OCI-M2 (cell line): ENCODE data around the gene CNNM2.
"Not testable (repeated sequence)": the region's sequence is repeated elsewhere in the genome, so short reads cannot be mapped to it uniquely, and the experiment has no call there.

Experiments used
- DNase-seq: peaks from one replicate; lab custom pipeline; 2025; ENCODE audit not compliant: unreplicated experiment; lab: John Stamatoyannopoulos, UW

CNNM2 gene

DNA sequence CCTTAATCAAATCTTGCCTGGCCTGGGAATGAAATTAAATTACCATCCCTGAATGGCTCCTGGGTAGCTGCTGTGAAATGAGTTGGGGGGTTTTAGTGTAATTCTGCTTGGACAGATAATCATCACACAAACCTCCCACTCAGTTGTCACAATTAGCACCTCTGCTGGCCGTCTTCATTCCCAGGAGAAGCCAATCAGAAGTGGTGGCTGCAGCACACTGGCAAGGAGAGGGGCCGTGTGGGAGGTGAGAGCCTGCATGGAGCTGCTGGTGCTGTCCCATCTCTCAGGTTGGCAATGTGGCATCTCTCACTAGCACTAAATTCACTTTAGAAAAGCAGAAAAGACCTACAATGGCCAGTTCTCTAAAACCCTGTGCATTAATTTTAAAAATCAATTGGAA is 182.5 kb downstream of the CNNM2 start:
- no peak for DNase-seq

DNA sequence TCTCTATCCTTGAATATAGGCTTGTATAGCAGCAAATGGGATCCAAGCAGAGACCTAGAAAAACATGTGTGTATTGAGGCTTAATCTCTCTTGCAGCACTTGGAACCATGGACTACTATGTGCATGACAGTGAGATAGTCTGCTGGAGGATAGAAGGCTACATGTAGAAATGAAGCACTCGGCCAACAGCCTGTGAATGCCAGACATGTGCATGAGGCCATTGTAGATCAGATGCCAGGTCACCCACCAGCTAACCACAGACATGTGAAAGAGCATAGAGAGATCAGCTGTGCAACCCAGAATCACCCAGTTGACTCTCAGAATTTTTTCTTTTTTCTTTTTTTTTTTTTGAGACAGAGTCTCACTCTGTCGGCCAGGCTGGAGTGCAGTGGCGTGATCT is 184.1 kb downstream of the CNNM2 start:
- no peak for DNase-seq

DNA sequence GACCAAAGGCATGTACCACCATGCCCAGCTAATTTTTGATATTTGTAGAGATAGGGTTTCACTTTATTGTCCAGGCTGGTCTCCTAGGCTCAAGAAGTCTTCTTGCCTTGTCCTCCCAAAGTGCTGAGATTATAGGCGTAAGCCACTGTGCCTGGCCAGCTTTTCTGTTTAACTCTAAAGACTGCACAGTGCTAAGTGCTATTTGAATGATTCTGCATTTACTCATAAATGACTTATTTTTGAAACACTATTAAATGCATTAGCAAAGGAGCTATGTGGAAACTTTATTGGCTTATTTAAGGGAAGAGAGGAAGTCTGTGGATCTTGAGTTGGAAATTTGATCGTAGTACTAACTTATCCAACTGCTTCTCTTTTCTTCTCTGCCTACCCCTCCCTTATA is 185.9 kb downstream of the CNNM2 start:
- no peak for DNase-seq

DNA sequence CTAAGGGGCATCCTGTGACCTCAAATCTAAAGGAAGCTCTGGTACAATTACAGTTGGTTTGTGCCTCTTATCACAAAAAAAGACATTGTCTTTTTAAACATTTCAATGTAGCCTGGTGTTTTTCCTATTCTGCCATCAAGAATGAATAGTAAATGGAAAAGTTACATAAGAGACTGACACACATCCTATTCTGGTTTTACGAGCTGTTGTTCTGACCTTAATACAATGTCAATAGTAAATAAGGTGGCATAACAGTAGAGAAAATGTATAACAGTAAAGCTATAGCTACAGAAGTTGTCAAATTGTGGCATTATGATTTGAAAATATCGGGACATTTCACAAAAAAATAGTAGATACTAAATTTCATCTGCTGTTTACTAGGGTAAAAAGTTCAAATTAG is 186.6 kb downstream of the CNNM2 start:
- no peak for DNase-seq

DNA sequence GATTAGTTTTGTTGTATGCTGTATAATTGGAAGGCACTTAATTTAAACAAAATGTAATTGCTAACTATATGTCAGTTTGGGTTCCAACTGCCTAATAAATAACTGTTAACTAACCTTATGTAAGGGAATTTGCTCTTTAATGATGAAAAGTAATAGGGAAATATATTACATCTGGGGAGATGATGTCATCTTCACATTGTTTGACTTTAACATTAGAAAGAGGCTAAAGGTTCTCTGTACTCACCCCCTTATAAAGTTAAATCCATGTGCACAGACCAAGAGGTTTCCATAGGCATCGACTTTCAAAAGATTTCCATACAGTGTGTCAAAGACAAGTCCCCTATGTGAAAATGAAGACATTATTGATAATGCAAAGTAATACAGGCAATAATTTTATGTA is 187.4 kb downstream of the CNNM2 start:
- DNase-seq: no peak

DNA sequence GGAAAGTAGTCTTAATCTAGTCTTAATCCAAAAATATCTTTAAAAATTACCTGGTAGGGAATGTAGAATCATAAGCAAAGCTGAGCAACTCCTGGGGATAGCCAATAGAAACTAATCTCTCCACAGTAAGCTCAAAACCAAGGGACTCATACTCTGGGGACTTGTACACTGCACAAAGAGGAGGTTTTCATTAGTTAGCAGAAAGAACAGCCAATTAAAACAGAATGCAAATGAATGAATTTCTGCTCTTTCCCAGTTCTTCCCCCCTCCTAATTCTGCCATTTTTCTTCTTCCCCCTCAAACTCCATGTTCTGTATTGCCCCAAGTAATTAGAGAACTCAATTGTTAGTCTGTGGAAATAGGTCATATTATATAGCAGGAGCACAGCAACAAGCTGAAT is 188.4 kb downstream of the CNNM2 start:
- no peak for DNase-seq

DNA sequence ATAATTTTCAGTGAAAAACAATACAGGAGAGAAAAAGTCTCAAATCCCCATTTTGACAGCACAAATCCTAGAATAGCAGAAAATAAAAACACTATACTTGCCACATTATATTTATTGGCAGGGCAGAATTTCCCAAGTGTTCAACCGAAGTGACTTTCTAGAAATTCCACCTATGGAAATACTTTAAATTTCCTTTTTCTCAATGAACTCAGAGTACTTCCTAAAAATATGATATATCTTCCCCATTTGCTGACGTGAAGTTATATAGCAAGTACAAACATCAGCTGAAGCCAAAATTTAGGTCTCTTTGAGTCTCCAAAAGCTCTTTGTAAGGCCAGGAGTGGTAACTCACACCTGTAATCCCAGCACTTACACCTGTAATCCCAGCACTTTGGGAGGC is 191.7 kb downstream of the CNNM2 start:
- no peak for DNase-seq

DNA sequence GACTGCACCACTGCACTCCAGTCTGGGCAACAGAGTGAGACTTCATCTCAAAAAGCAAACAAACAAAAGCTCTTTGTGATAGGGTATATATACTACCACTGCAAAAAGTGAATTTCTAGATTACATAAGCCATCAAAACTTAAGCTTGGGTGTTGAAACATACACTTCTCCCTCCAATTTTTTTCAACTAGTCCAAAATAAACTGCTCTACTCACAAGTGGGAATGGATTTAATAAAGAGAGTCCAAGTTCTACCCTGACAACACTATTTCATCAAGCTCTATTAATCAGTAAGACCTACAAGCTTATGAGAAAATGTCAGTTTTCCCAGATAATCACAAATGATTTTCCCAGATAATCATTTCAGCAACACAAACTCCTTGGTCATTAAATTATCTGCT is 192.3 kb downstream of the CNNM2 start:
- DNase-seq: no peak

DNA sequence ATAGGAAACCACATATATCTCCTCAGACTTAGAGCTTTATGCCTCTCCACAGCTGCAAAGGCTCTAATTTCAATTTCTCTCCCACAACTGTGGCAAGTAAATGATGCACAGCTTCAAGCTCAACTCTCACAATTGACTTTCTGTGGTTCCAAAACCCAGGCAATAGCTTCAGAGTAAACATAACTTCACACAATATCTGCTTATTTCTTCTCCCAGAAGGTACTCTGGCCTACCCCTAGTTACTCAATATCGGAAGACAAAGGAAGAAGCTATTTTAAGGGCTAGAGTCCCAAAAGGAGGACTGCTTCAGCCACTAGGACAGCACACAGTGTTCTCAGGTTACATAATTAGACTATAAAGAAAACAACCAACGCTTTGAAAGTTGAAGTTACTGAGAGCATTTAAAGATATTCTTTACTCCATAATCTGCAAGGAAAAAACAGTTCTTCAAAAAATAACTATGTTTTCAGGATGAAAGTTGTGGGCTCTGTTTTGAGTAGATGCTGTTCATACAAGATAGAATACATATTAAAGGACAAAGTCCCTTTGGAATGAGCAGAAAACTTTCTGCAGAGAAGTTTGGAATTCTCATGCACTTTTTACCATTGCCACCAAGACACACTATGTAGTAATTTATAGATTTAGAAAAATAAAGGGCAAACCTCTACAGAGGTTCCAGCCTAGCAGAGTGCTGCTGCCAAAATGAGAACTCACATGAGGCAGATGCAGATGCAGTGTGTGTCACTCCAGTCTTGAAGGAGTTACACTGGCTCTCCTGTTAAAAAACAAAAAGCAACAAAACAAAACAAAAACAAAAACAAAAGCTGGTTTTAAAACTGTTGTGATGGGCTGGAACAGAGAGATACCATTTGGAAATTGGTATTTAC is 193.2 kb downstream of the CNNM2 start:
- no peak for DNase-seq

DNA sequence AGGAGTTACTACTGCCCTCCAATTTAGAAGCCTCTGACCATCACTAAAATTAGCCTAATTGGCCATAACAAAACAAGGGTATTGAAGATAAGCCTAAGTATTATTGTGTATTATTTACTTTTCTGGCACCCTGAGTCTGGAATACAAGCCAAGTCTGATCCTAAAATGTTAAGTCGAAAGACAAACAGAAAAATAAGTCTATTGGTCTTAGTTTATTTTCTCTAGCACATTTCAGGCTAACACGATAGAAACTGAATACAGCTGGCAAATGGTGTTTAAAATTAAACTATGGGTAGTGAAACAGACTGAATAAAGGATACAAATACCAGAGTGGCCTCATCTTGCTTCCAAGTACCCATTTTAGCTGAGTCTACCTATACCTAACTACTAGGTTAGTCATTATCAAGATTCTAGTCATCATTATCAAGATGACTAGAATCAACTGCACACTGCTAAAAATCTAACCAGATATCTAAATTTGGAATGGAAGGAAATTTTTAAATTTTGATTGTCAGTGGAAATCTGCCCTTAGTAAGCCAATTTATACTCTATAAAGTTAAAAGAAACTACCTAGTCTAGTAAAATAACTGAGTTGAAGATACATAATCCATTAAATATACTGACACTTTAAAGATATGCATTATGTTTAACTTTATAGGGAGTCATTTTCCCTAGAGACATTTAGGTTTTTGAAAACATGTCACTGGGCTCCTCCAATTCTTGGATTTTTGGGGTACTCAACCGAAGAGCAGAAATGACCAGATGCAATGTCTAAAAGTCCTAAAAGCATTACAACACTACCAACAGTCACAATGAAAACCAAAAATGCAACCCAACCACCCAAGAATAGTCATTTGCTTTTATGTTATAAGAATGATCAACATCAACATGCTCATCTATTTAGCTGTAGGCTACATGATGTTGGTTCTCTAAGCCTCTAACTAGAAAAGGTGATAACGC is 194.1 kb downstream of the CNNM2 start:
- DNase-seq: no peak

DNA sequence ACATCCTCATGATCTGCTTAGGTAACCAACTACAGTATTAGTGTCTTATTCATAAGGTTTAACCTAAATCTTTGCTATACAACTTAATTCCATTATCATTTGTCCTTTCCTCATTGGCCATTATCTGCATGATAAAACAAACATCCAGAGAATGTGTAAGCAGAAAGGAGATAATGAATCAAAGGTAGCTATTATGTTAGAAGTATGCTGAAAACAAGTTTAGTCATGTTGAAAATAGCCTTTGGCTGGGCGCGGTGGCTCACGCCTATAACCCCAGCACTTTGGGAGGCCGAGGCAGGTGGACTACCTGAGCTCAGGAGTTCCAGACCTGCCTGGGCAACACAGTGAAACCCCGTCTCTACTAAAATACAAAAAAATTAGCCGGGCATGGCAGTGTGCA is 196.8 kb downstream of the CNNM2 start:
- DNase-seq: no peak

DNA sequence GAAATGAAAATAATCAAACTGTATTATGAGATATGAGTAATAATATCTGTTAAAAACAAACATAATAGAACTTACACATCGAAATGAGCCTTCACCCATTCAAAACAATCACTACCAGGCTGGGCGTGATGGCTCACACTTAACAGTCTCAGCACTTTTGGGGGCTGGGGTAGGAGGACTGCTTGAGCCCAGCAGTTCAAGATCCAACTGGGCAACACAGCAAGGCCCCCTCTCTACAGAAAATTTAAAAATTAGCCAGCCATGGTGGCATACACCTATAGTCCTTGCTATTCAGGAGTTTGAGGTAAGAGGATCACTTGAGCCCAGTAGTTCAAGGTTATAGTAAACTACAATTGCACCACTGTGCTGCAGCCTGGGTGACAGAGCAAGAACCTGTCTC is 199.2 kb downstream of the CNNM2 start:
- DNase-seq: no peak

DNA sequence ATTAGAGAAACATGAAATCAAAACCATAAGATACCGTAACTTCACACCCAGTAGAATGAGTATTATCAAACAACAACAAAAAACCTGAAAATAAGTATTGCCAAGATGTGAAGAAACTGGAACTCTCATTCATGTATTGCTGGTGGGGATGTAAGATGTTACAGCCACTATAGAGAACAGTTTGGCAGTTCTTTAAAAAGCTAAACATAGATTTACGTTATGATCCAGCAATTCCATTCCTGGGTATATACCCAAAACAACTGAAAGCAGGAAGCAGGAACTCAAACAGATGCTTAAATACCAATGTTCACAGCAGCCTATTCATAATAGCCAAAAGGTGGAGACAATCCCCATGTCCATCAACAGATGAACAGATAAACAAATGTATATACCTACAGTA is 202.5 kb downstream of the CNNM2 start:
- no peak for DNase-seq

DNA sequence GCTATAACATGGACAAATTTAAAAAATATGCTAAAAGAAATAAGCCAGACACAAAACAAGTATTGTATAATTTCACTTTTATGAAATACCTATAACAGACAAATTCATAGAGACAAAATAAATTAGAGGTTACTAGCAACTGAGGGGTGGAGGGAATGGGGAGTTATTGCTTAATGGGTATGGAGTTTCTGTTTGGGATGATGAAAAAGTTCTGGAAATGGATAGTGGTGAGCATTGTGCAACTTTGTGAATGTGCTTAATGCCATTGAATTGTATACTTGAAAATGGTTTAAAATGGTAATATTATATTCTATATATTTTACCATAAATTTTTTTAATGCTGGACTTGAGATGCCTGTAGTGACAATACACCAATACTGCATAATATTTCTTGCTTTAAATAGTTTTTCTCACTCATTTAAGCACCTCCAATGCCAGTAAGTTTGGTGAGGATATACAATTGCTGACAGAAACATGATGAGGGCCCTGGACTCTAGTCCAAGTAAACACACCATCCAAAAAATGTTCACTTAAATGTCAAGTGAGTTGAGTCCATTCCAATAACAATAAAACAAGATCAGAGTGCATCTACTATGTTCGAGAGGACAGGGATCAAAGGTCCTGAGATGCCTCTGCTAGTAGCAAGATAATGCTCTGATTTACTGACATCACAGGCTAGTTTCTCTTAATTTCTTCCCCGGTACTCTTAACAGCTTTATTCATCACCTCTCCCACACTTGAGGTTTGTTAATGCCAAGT is 203.1 kb downstream of the CNNM2 start:
- no peak for DNase-seq

DNA sequence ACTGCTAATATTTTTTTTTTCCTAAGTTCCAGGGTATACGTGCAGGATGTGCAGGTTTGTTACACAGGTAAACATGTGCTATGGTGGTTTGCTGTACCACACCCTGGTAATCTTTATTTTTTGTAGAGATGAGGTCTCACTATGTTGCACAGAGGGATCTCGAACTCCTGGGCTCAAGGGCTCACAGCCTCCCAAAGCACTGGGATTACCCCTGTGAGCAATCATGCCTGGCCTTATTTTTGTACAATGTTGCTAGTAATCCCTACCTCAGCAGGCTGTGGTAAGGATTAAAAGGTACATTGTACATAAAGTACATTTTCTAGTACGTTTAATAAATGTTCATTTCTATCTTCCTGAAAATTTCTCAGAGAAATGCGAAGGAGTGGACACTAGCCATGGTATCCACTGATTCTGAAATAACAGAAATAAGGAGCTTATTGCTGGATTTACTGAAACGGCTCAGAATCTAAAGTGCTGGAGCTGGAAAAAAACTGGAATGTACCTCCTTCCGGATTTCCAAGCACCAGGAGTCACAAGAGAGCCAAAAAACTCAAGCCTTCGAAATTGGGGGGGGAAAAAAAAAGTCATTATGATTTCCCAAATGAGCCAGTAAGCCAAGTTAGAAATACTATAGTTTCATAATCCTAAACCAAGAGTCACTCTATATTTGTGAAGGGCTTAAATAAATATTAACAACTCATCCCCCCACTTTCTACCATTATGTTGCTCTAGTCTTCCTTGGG is 205.4 kb downstream of the CNNM2 start:
- DNase-seq: no peak

DNA sequence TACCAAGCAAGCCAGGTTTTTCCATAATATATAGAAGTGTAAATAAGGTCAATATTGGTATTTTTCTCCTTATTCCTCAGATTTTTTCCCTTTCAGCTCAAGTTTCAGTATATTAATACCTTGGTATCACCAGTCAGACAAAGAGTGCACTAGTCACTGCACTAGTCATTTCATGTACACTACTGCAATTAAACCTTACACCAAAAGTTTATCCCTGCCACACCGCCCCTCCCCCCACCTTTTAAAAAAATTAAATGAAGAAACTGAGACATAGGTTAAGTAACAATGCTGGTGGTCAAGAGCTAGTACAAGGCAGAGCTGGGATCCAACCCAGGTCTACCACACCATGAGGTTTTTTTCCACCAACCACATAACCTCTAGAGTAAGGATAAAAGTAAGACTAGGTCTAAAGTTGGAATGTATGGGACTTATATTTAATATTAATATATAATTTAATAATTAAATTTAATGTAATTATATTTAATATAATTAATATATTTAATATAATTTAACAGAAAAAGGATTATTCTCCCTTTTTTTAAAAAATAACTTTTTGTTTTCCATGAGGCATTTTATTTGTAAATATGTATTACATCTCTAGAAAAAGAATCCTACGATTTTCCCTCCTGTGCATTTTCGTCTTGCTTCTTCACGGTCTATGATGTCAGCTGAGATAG is 206.5 kb downstream of the CNNM2 start:
- no peak for DNase-seq

DNA sequence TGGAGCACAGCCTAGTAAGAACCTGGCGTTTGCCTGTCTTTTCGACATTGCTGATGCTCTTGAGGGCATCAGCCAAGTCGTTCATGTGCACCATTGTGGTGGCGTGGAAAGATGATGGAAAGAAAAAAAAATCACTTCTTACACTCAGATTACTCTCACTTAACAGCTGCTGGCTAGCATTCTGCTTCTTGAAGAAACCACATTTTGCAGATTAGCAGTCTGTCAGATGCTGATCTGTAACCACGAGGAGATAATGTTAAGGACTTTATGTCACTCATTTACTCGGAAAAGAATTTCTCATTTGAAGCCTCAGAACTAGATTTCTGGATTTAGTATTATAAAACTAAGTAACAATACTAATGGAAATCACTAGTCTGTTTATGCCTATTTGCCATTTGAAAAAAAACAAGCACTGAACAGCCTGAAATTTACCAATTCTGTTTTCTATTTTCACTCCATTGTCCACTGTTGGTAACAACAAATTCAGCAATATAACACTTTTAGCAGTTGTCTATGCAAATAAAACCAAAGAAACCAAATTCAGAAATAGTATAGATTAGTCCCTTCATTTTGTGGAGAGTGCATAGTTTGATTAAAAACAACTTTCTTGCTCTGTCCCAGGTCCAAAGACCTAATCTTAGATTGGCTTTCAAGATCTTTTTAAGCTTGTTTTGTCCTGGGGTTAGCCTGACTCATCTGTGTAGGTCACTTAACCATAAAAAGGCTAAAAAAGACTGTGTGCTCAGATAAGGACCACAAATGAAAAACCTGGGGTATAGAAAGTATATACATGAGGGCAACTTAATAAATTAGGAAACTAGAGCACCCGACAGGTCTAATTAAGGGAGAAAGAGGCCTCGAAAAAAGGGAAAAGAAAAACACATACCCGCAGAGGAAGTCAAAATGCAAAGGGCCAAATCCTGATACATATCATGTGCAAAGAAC is 207.5 kb downstream of the CNNM2 start:
- no peak for DNase-seq

DNA sequence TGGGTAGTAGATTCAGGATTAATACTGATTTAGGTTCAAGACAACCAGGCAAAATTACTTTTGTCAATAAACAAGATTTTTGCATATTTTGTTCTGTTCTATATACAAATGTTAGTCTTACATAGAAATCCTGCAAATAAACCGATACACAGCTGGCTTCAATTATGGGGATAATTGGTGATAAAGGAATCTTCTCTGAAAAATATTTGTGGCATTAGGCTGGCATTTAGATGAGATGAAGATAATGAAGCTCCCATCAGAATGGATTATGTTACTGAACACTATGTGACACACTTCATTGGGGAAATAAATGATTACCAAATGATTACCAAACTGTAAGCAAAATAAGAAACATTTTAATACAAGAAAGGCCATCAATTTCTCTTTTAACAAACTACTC is 209.1 kb downstream of the CNNM2 start:
- DNase-seq: no peak

DNA sequence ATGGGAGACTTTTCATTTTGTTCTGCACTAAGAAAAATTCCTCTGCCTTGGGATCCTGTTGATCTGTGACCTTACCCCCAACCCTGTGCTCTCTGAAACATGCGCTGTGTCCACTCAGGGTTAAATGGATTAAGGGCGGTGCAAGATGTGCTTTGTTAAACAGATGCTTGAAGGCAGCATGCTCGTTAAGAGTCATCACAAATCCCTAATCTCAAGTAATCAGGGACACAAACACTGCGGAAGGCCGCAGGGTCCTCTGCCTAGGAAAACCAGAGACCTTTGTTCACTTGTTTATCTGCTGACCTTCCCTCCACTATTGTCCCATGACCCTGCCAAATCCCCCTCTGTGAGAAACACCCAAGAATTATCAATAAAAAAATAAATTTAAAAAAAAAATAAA is 212.1 kb downstream of the CNNM2 start:
- DNase-seq: not testable (repeated sequence)
